Measurements from ENCODE around the gene UGT3A1. TPM values are rescaled to one million over a fixed set of nuclear protein-coding genes. Genes with fewer than 3 reads are reported as not detected.

The UGT3A1 gene
- total RNA-seq, 1 experiment from 2014 or later = not detected

- no peak for DNase-seq (ENCODE audit: low spot score)
These were observed 72.0 kb downstream of the UGT3A1 start for GRCh38 chr5:35919191-35919590.

- no peak for DNase-seq (ENCODE audit: low spot score)
These were observed 82.4 kb downstream of the UGT3A1 start for GRCh38 chr5:35908814-35909213.

DNA sequence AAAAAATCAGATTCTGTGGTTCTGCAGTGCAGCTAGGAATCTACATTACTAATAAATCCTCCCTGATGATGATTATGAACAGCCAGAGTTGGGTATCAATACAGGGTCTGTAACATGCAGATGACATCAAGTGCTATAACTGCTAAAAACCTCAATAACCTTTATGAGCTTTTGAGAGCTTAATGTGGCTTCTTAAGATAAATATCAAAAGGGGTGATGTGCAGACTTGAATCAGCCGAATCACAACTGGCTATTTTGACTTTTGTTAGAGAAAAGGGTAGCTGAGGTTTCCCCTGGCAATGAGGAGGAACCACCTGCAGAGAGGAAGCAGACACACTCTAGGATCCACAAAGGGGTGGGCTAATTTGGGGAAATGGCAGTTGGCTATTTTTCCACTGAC is 83.0 kb downstream of the UGT3A1 start:
- DNase-seq (ENCODE audit: low spot score) = no peak

DNA sequence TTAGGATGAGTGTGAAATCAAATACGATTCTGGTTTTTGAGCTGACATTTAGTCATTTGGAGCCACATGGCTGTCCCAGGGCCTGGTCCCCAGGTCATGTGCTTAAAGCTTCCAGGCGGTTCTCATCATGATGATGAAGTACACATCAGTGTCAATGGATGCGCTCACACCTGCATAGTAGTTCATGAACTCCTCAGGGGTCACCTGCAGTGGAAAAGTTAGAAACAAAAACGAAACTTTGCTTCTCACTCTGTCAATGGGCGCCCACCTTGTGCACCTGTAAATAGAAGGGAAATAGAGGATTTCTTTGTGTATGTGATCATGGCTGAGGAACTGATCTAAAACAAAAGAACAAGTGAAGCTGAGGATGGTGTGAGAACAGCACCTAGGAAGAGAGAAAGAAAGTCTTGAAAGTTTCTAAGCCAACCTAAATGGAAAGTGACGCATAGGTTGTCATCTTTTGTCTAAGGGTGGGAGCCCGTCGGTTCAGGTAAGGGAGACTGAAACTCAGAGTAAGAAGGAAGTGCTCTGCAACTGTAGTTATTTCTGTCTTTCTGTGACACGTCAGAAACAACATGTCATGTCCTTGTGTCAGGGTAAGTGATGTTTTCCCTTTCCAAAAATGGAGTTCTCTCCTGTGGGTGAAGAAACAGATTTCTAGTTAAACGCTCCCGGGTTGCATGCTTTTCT is 86.6 kb downstream of the UGT3A1 start:
- DNase-seq (ENCODE audit: low spot score) = no peak

GRCh38 chr5:35903631-35904203 is 87.5 kb downstream of the UGT3A1 start:
- no peak for DNase-seq (ENCODE audit: low spot score)

DNA sequence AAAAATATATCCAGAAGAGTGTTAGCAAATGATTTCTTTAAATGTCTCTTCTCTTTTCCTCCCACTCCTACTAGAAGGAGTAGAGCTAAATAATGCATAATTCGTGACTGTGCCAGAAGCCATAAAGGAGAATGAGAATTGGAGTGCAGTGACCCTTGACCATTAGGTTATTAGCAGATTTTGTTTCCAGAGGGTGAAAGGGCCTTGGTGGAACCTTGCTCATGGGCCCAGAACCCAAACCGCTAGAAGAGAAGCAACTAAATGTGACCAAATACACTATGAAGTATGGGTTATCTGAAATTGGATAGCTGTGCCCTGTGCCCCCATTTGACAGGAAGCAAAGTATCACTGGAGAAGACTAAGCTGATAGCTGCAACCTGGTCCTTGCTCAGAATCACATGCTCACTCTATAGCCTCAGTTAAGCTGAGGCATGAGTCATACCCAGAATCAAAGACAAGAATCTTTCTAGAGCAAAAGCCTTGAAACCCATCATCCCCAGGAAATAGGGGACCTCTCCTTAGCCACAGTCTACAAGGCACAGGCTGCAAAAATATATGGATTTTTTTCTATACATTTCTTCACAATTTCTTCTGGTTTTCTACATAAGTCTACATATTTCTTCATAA is 89.0 kb downstream of the UGT3A1 start:
- no peak for DNase-seq (ENCODE audit: low spot score)

Other genes with a start within 250 kb of the UGT3A1 start
- gene IL7R, start 134.5 kb downstream of the UGT3A1 start, total RNA-seq (2014; rRNA removed; shearing (Covaris generic)) = not detected in 2 replicates
- gene CAPSL, start 52.8 kb downstream of the UGT3A1 start, total RNA-seq (2014; rRNA removed; shearing (Covaris generic)) = not detected in 2 replicates
- gene UGT3A2, start 75.5 kb upstream of the UGT3A1 start, total RNA-seq (2014; rRNA removed; shearing (Covaris generic)) = not detected in 2 replicates
- 5.0 and 5.4 TPM in 2 replicates for gene LMBRD2, start 160.5 kb upstream of the UGT3A1 start, total RNA-seq (2014; rRNA removed; shearing (Covaris generic))
- 58.9 and 59.4 TPM in 2 replicates for gene SKP2, start 160.7 kb upstream of the UGT3A1 start, total RNA-seq (2014; rRNA removed; shearing (Covaris generic))

Data from HT-29 (cell line).